Measurements from ENCODE around the gene ATP6V1B1.

DNA sequence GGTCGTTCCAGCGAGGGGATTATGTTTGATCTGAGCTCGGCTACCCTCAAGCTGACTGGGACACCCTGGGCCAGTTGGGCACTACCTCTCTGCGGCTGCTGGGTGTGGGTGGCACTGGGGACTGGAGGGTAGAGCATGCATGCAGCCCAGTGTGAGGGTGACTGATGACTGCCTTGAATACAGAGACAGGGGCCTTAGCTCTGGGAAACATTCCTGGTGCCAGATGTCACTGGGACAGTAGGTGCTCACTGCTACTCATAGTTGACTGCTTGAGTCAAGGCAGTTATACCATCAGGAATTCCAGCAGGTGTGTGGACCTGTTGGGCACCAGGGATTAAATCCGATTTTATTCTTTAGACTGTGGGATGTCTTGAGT is 33.6 kb upstream of the ATP6V1B1 start:
- TF ChIP-seq, protein P1, sequence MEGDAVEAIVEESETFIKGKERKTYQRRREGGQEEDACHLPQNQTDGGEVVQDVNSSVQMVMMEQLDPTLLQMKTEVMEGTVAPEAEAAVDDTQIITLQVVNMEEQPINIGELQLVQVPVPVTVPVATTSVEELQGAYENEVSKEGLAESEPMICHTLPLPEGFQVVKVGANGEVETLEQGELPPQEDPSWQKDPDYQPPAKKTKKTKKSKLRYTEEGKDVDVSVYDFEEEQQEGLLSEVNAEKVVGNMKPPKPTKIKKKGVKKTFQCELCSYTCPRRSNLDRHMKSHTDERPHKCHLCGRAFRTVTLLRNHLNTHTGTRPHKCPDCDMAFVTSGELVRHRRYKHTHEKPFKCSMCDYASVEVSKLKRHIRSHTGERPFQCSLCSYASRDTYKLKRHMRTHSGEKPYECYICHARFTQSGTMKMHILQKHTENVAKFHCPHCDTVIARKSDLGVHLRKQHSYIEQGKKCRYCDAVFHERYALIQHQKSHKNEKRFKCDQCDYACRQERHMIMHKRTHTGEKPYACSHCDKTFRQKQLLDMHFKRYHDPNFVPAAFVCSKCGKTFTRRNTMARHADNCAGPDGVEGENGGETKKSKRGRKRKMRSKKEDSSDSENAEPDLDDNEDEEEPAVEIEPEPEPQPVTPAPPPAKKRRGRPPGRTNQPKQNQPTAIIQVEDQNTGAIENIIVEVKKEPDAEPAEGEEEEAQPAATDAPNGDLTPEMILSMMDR (IDR thresholded peaks at IDR 0.05; ENCODE audit: low read depth, low read length) = no peak
- no peak for TF ChIP-seq EZH2phosphoT487 (IDR thresholded peaks at IDR 0.05; ENCODE audit: low read depth)

Measured in OCI-LY3 (cell line).